Measurements from ENCODE around the gene LYRM1.
"Not testable (repeated sequence)": the region's sequence is repeated elsewhere in the genome, so short reads cannot be mapped to it uniquely, and the experiment has no call there.

The LYRM1 gene

GRCh38 chr16:20940871-20941635 is 40.5 kb downstream of the LYRM1 start:
- DNase-seq: no peak

- DNase-seq: no peak
These were observed 41.0 kb downstream of the LYRM1 start for GRCh38 chr16:20941636-20941926.

DNA sequence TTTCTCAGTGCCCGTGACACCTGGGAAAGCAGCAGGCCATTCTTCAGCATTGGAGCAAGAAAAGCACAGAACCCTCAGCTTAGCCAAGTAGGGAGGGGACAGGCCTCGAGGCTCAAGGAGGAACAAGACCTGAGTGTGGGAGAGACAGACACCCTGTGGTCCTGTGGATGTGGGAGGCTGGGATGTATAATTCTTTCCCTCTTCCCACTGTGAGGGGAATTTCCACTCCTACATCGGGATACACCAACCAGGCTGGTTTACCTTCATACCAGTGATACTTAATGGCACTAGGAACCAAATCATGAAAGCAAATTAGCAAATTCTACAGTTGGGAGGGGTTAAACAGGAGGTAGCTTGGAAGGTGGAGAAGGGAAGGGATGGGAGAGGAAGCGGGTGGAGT is 41.7 kb downstream of the LYRM1 start:
- no peak for DNase-seq

DNA sequence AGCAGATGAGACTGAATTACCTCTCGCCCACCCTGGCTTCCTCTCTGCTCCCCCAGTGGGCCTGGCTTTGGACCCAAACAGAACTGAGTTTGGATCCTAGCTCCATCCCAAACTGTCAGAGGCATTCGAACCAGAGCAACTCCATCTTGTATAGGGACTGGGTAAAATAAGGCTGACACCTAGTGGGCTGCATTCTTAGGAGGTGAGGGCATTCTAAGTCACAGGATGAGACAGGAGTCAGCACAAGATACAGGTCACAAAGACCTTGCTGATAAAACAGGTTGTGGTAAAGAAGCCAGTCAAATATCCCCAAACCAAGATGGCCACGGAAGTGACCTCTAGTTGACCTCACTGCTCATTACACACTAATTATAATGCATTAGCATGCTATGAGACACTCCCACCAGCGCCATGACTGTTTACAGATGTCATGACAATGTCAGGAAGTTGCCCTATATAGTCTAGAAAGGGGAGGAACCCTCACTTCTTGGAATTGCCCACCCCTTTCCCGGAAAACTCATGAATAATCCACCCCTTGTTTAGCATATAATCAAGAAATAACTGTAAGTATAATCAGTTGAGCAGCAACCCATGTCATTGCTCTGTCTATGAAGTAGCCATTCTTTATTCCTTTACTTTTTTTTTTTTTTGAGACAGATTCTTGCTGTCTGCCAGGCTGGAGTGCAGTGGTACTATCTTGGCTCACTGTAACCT is 44.4 kb downstream of the LYRM1 start:
- peak; percentile 15 to 20 for DNase-seq

- not testable (repeated sequence) for DNase-seq
These were observed 45.0 kb downstream of the LYRM1 start for GRCh38 chr16:20945575-20945875.

DNA sequence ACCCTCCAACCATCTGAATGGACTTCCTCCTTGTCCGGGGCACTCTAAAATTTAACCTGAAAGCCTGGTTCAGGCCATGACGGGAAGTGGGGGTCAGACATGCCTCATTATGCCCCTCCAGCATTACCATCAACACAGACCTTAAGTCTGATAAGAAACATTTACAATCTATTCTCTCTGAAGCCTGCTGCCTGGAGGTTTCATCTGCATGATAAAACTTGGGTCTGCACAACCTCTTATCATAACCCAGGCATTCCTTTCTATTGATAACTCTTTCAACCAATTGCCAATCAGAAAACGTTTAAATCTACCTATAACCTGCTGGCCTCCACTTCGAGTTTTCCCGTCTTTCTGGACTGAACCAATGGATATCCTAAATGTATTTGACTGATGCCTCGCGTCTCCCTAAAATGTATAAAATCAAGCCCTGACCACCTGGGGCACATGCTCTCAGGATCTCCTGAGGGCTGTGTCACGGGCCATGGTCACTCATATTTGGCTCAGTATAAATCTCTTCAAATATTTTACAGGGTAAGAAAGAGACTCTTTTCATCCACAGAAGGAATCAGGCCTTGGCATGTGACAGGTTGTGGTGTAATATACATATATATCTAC is 45.6 kb downstream of the LYRM1 start:
- no peak for DNase-seq

DNA sequence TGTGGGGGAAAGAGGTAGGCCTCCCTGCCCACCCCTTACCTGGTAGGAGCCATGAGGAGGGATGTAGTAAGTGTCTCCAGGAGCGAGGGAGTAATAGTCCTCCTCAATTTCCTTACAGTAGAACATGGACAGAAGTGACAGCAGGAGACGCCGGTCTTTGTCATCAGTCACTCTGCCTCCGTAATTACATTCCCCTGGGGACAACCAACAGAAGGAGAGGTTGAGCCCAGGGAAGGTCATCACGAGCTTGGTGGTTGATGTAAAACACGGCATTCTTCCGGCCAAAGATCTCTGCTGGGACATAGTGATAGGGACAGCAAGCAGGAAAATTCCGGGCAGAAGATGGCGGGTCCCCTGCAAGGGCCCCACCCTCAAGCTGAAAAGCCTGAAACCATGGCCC is 47.9 kb downstream of the LYRM1 start:
- no peak for DNase-seq

DNA sequence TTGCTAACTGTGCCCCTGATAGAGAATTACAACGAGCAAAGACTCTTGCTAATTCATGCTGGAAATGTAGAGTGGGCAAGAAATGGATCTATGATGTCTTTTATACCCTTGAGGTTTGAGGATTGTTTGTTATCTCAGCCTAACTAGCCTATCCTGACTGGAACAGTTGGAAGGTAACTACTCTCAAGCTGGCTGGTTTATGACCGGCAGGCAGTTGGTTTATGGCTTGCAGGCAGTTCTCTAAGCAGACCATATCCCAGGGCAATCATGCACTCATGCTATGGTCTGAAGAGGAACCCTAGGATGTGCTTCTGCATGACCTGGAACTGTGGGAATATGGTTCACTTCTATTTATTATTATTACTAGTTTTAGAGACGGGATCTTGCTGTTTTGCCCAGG is 49.1 kb downstream of the LYRM1 start:
- no peak for DNase-seq

GRCh38 chr16:20950294-20950693 is 49.7 kb downstream of the LYRM1 start:
- no peak for DNase-seq

DNA sequence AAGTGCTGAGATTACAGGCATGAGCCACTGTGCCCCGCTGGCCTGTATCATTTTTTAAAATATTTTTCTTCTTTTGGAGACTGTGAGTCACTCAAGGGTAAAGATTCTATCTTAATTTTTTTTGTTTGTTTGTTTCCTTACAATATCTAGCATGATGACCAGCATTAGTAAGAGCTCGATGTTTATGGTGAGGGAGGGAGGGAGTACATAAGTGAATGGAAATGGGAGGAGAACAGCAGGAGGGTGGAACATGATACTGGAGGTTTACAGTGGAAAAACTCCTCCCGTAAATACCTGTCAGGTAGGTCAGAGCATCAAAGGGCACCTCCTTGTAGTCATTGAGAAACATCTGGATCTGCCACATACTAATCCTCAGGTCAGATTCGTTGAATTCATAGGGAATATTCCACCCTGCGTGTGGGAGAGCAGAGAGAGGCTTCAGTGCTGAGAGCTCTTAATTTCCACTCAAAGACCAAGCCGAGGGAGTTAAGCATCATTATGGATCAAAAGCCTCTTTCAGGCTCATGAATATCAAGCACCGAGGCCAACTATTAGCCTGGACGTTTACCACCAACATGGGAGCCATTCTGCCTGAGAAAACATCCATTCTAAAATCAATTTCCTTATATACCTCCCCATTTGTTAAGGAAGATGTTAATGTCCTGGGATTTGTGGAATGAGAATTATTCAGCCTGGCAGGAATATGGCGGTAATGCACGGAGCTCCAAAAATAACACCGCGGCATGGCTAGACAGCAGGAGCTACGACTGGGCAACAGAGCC is 51.8 kb downstream of the LYRM1 start:
- no peak for DNase-seq

GRCh38 chr16:20954574-20954973 is 54.0 kb downstream of the LYRM1 start:
- no peak for DNase-seq

- no peak for DNase-seq
These were observed 55.7 kb downstream of the LYRM1 start for GRCh38 chr16:20956319-20956718.

DNA sequence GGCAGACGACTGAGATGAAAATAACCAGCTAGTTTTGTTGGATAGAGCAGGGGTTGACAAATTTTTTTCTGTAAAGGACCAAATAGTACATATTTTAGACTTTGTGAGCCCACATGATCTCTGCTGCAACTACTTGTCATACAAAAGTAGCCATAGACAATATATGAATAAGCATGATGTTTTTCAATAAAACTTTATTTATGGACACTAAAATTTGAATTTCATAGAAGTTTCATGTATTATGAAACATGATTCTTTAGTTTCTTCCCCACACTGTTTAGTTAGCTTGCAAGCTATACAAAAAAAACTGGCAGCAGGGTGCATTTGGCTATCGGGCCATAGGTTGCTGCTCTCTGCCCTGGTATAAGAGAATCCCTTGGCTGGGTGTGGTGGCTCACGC is 56.6 kb downstream of the LYRM1 start:
- DNase-seq: no peak

GRCh38 chr16:20960899-20961298 is 60.3 kb downstream of the LYRM1 start:
- DNase-seq: no peak

DNA sequence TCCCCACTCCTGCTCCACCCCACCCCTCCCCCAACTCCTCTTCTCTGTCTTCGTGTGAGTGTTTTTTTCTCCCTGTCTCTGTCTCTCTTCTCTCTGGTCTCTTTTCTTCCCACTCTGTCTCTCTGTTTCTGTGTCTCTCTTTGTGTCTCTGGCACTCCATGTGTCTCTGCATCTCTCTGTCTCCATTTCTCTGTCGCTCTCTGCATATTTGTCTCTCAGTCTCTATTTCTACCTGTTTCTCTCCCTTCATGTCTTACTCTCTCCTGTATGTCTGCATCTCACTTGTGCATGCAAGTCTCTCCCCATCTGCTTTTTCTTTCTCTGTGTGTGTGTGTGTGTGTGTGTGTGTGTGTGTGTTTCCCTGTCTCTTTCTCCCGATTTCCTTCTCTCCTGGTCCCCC is 68.2 kb downstream of the LYRM1 start:
- DNase-seq: no peak

- DNase-seq: no peak
These were observed 68.8 kb downstream of the LYRM1 start for GRCh38 chr16:20969386-20969785.

- no peak for DNase-seq
These were observed 70.8 kb downstream of the LYRM1 start for GRCh38 chr16:20971401-20971800.

- DNase-seq: not testable (repeated sequence)
These were observed 72.6 kb downstream of the LYRM1 start for GRCh38 chr16:20973201-20973600.
